PC-3 (cell line): ENCODE results near the gene GPR25. TPM values are rescaled to one million over a fixed set of nuclear protein-coding genes. Genes with fewer than 3 reads are reported as not detected.

Source experiments
- ATAC-seq: fragments of 200-7000 bp; cut with Tn5 transposase; 2 replicates; pipeline ENCODE4 v1.9.1; 2020; ENCODE audit warnings: mild to moderate bottlenecking, moderate library complexity
- BruUV-seq: library from RNA; stranded (reverse); fragments of 400-500 nt; replicated peaks from 2 replicates; lab custom pipeline; 2021; lab: Mats Ljungman, UMichigan
- CTCF ChIA-PET: fragments of 300-600 bp; sonication (Branson Sonifier 250); formaldehyde crosslinking; loops from one replicate; lab custom pipeline; 2022; ENCODE audit warnings: antibody characterized with exemption; lab: Charles Lee
- POLR2A ChIA-PET: fragments of 300-600 bp; sonication (Branson Sonifier 250); formaldehyde crosslinking; loops from one replicate; lab custom pipeline; 2022; ENCODE audit warnings: antibody characterized with exemption; ENCODE audit not compliant: unreplicated experiment; lab: Charles Lee
- DNase-seq: peaks from one replicate; pipeline ENCODE4 v3.0.0-alpha.2; 2015
- H2AFZ ChIP-seq: fragments of 300-600 bp; sonication (generic); 2 replicates; pipeline ENCODE4 v1.6.0; 2016; ENCODE audit warnings: antibody characterized with exemption, low read length
- H3F3A ChIP-seq: fragments of 300-600 bp; sonication (generic); one replicate; pipeline ENCODE4 v1.6.0; 2017; ENCODE audit warnings: antibody characterized with exemption, low read length, control low read depth, mild to moderate bottlenecking; ENCODE audit not compliant: unreplicated experiment
- H3K27ac ChIP-seq: fragments of 300-600 bp; sonication (generic); 2 replicates; pipeline ENCODE4 v1.5.1; 2016; ENCODE audit warnings: mild to moderate bottlenecking, low read length
- H3K27me3 ChIP-seq: fragments of 300-600 bp; sonication (generic); 2 replicates; pipeline ENCODE4 v1.6.1; 2016; ENCODE audit warnings: low read length, mixed read lengths
- H3K36me3 ChIP-seq: fragments of 300-600 bp; sonication (generic); 2 replicates; pipeline ENCODE4 v1.6.1; 2016; ENCODE audit warnings: low read depth, mixed run types, low read length, mixed read lengths
- H3K4me1 ChIP-seq: fragments of 300-600 bp; sonication (generic); 2 replicates; pipeline ENCODE4 v1.5.1; 2016; ENCODE audit warnings: low read length; ENCODE audit not compliant: insufficient read depth
- H3K4me2 ChIP-seq: fragments of 300-600 bp; sonication (generic); 2 replicates; pipeline ENCODE4 v1.6.0; 2016; ENCODE audit warnings: low read length
- H3K4me3 ChIP-seq: fragments of 300-600 bp; sonication (generic); 2 replicates; pipeline ENCODE4 v1.5.1; 2016; ENCODE audit warnings: mild to moderate bottlenecking, low read length, mixed read lengths
- H3K79me2 ChIP-seq: fragments of 300-600 bp; sonication (generic); 2 replicates; pipeline ENCODE4 v1.6.1; 2017; ENCODE audit warnings: low read length, mixed read lengths
- H3K9ac ChIP-seq: fragments of 300-600 bp; sonication (generic); 2 replicates; pipeline ENCODE4 v1.6.0; 2016; ENCODE audit warnings: mild to moderate bottlenecking, low read length
- H3K9me2 ChIP-seq: fragments of 300-600 bp; sonication (generic); replicated peaks from 2 replicates; pipeline ENCODE4 v1.6.1; 2016; ENCODE audit warnings: mixed run types, low read length, mixed read lengths
- H3K9me3 ChIP-seq: fragments of 300-600 bp; sonication (generic); 2 replicates; pipeline ENCODE4 v1.6.1; 2016; ENCODE audit warnings: low read length, mixed read lengths
- H4K20me1 ChIP-seq: fragments of 300-600 bp; sonication (generic); 2 replicates; pipeline ENCODE4 v1.6.1; 2016; ENCODE audit warnings: low read length, mixed read lengths
- CTCF ChIP-seq: fragments of 300-600 bp; sonication (generic); conservative IDR thresholded peaks from 2 replicates; pipeline ENCODE4 v1.5.1; 2017; ENCODE audit warnings: antibody characterized with exemption, low read depth, mild to moderate bottlenecking, low read length
- EZH2 ChIP-seq: fragments of 300-600 bp; sonication (generic); IDR thresholded peaks from one replicate; pipeline ENCODE4 v1.6.1; 2017; ENCODE audit warnings: antibody characterized with exemption, mild to moderate bottlenecking, low read length; ENCODE audit not compliant: unreplicated experiment
- EZH2phosphoT487 ChIP-seq: fragments of 300-600 bp; sonication (generic); IDR thresholded peaks from 2 replicates; pipeline ENCODE4 v1.6.1; 2018; ENCODE audit warnings: mild to moderate bottlenecking, antibody characterized with exemption, low read length, borderline replicate concordance
- intact Hi-C: fragments of 100-400 bp; cut with micrococcal nuclease; formaldehyde crosslinking; loops from 2 replicates; pipeline ENCODE4 v1.9.0; 2023
- total RNA-seq: library from RNA; depleted of rRNA; stranded (reverse); fragments of >200 nt; gene quantifications from 2 replicates; pipeline ENCODE4 v1.2.3, GENCODE V29; 2014

The GPR25 gene
- total RNA-seq, 1 experiment from 2014 or later: not detected

- no peaks in the 10 kb centered on the region for H3K27me3 ChIP-seq
- H3K4me3 ChIP-seq: no peak overlapping the region
- H3K4me1 ChIP-seq: peaks cover 28% of the 10 kb centered on the region
- no peaks in the 10 kb centered on the region for H3F3A ChIP-seq
- no peak for TF ChIP-seq EZH2phosphoT487
- no peak for TF ChIP-seq CTCF
- no peak for TF ChIP-seq EZH2
- H3K9me2 ChIP-seq: no peaks in the 10 kb centered on the region
- H4K20me1 ChIP-seq: peaks cover 11% of the 10 kb centered on the region
- H3K36me3 ChIP-seq: peaks cover 72% of the 10 kb centered on the region
- no peak overlapping the region for H3K9ac ChIP-seq
- peaks cover 23% of the 10 kb centered on the region for H3K79me2 ChIP-seq
- ATAC-seq (no peak), DNase-seq (no peak)
- H3K9me3 ChIP-seq: no peaks in the 10 kb centered on the region
- intact Hi-C loops: no loop called here
- ChIA-PET POLR2A (no interaction called here), CTCF (no interaction called here)
- no peak overlapping the region for H2AFZ ChIP-seq
- H3K27ac ChIP-seq: no peak overlapping the region
- no TSS peak for BruUV-seq
- H3K4me2 ChIP-seq: no peak overlapping the region
Observed at GRCh38 chr1:200901796-200902444, 29.1 kb downstream of the GPR25 start.

GRCh38 chr1:200903793-200904192 is 31.0 kb downstream of the GPR25 start:
- ATAC-seq (no peak), DNase-seq (no peak)
- TF ChIP-seq EZH2 (no peak), CTCF (no peak), EZH2phosphoT487 (no peak)
- H3K4me2 ChIP-seq: no peak overlapping the region
- no peaks in the 10 kb centered on the region for H3K9me3 ChIP-seq
- peaks cover 81% of the 10 kb centered on the region for H3K36me3 ChIP-seq
- no peaks in the 10 kb centered on the region for H4K20me1 ChIP-seq
- H3K27ac ChIP-seq: no peak overlapping the region
- H2AFZ ChIP-seq: no peak overlapping the region
- no peaks in the 10 kb centered on the region for H3K27me3 ChIP-seq
- H3F3A ChIP-seq: no peaks in the 10 kb centered on the region
- POLR2A ChIA-PET: interaction anchor here (0.7 kb wide), 1 partner anchor 10 kb away, joined by 5 read pairs; no protein-coding TSS in a partner anchor
- intact Hi-C loops: no loop called here
- CTCF ChIA-PET: no interaction called here
- H3K4me1 ChIP-seq: peaks cover 18% of the 10 kb centered on the region
- no peak overlapping the region for H3K4me3 ChIP-seq
- H3K79me2 ChIP-seq: peaks cover 4% of the 10 kb centered on the region; the same call in 1 of the 2 replicates
- BruUV-seq: no TSS peak
- no peak overlapping the region for H3K9ac ChIP-seq
- H3K9me2 ChIP-seq: no peaks in the 10 kb centered on the region

GRCh38 chr1:200904772-200905171 is 32.0 kb downstream of the GPR25 start:
- DNase-seq (no peak), ATAC-seq (no peak)
- BruUV-seq: no TSS peak
- no peak overlapping the region for H3K4me2 ChIP-seq
- peaks cover 18% of the 10 kb centered on the region for H3K4me1 ChIP-seq
- no peaks in the 10 kb centered on the region for H4K20me1 ChIP-seq
- peaks cover 81% of the 10 kb centered on the region for H3K36me3 ChIP-seq
- no peaks in the 10 kb centered on the region for H3K27me3 ChIP-seq
- H3K4me3 ChIP-seq: no peak overlapping the region
- no peak overlapping the region for H3K27ac ChIP-seq
- H3F3A ChIP-seq: no peaks in the 10 kb centered on the region
- TF ChIP-seq EZH2phosphoT487: no peak
- no peaks in the 10 kb centered on the region for H3K9me3 ChIP-seq
- POLR2A ChIA-PET: no interaction called here
- H3K79me2 ChIP-seq: no peaks in the 10 kb centered on the region
- CTCF ChIA-PET: interaction anchor here (0.9 kb wide), 1 partner anchor 67 kb away, joined by 3 read pairs; no protein-coding TSS in a partner anchor
- H3K9ac ChIP-seq: no peak overlapping the region
- no peaks in the 10 kb centered on the region for H3K9me2 ChIP-seq
- H2AFZ ChIP-seq: no peak overlapping the region
- intact Hi-C loops: no loop called here
